CD4-positive, alpha-beta T cell treated with Interleukin-17A for 1 hour (primary cell): ENCODE data around the gene EIPR1.
"Not testable (repeated sequence)": the region's sequence is repeated elsewhere in the genome, so short reads cannot be mapped to it uniquely, and the experiment has no call there.

Source experiments
- DNase-seq: peaks from one replicate; pipeline ENCODE4 v3.0.0-alpha.2; 2020

EIPR1 gene

GRCh38 chr2:3185256-3185655, 192.4 kb downstream of the EIPR1 start:
- DNase-seq: no peak

GRCh38 chr2:3184167-3184566, 193.5 kb downstream of the EIPR1 start:
- no peak for DNase-seq

- DNase-seq: no peak
These were observed 193.9 kb downstream of the EIPR1 start for GRCh38 chr2:3183766-3184165.

GRCh38 chr2:3182848-3183247, 194.8 kb downstream of the EIPR1 start:
- DNase-seq: no peak

GRCh38 chr2:3181416-3182010, 196.1 kb downstream of the EIPR1 start:
- no peak for DNase-seq

- DNase-seq: not testable (repeated sequence)
These were observed 196.8 kb downstream of the EIPR1 start for GRCh38 chr2:3180909-3181221.

GRCh38 chr2:3180082-3180908, 197.3 kb downstream of the EIPR1 start:
- DNase-seq: no peak

GRCh38 chr2:3179626-3180025, 198.0 kb downstream of the EIPR1 start:
- no peak for DNase-seq

GRCh38 chr2:3179208-3179607, 198.4 kb downstream of the EIPR1 start:
- DNase-seq: no peak

- no peak for DNase-seq
These were observed 199.0 kb downstream of the EIPR1 start for GRCh38 chr2:3178578-3179031.

- DNase-seq: no peak
These were observed 199.6 kb downstream of the EIPR1 start for GRCh38 chr2:3177891-3178577.

GRCh38 chr2:3176869-3177255, 200.8 kb downstream of the EIPR1 start:
- DNase-seq: no peak

- DNase-seq: no peak
These were observed 201.3 kb downstream of the EIPR1 start for GRCh38 chr2:3176071-3176868.

- DNase-seq: no peak
These were observed 202.1 kb downstream of the EIPR1 start for GRCh38 chr2:3175568-3175955.

- no peak for DNase-seq
These were observed 202.7 kb downstream of the EIPR1 start for GRCh38 chr2:3174626-3175567.

- DNase-seq: no peak
These were observed 204.6 kb downstream of the EIPR1 start for GRCh38 chr2:3173031-3173430.

GRCh38 chr2:3172265-3172935, 205.2 kb downstream of the EIPR1 start:
- DNase-seq: no peak

- DNase-seq: no peak
These were observed 205.9 kb downstream of the EIPR1 start for GRCh38 chr2:3171564-3172264.

- no peak for DNase-seq
These were observed 206.7 kb downstream of the EIPR1 start for GRCh38 chr2:3170792-3171455.
